Omental fat pad (tissue), 4 donors: ENCODE measurements around the gene JAZF1. TPM values are rescaled to one million over a fixed set of nuclear protein-coding genes. Genes with fewer than 3 reads are reported as not detected.

ENCODE experiments used
- ATAC-seq: fragments of 150-250 bp; one replicate; pipeline ENCODE4 v1.9.1; 2016; ENCODE audit warnings: mild to moderate bottlenecking, moderate library complexity; ENCODE audit not compliant: low FRiP score
- DNase-seq: peaks from one replicate; pipeline ENCODE4 v3.0.0-alpha.2; 2019; ENCODE audit warnings: low spot score
- CTCF ChIP-seq, 3 donors: fragments of 450-650 bp; IDR thresholded peaks; one replicate each; pipeline ENCODE4 v1.5.1; 2016 to 2017; ENCODE audit warnings: antibody characterized with exemption in 3 of 3, mild to moderate bottlenecking in 3 of 3, moderate library complexity in 2 of 3
- total RNA-seq, 4 donors: library from RNA; depleted of rRNA; stranded (reverse); fragments of >200 nt; gene quantifications; one replicate each; pipeline ENCODE4 v1.1.0, GENCODE V29; 2016

Gene JAZF1
- total RNA-seq, 4 donors from 2014 or later: 12.1 to 15.3 (median 12.8) TPM

GRCh38 chr7:27939893-27940292 lies 240.7 kb downstream of the JAZF1 start:
- no peak for ATAC-seq

GRCh38 chr7:27936768-27937102 lies 243.9 kb downstream of the JAZF1 start:
- ATAC-seq (no peak), DNase-seq (no peak)
- no peak for TF ChIP-seq CTCF (IDR thresholded peaks at IDR 0.05)

More at GRCh38 chr7:27939893-27940292, 240.7 kb downstream of the JAZF1 start:
- no peak for TF ChIP-seq CTCF (IDR thresholded peaks at IDR 0.05)
- no peak for DNase-seq

- ATAC-seq: no peak
Measured at GRCh38 chr7:27936047-27936767, 244.4 kb downstream of the JAZF1 start.

GRCh38 chr7:27933671-27934565 lies 246.7 kb downstream of the JAZF1 start:
- TF ChIP-seq CTCF (IDR thresholded peaks at IDR 0.05): no peak
- no peak for ATAC-seq
- no peak for DNase-seq

More at GRCh38 chr7:27936047-27936767, 244.4 kb downstream of the JAZF1 start:
- DNase-seq: no peak
- TF ChIP-seq CTCF (IDR thresholded peaks at IDR 0.05): no peak

GRCh38 chr7:27930910-27931476 lies 249.6 kb downstream of the JAZF1 start:
- DNase-seq (no peak), ATAC-seq (no peak)
- TF ChIP-seq CTCF (IDR thresholded peaks at IDR 0.05): no peak

GRCh38 chr7:27929127-27929526 lies 251.5 kb downstream of the JAZF1 start:
- TF ChIP-seq CTCF (IDR thresholded peaks at IDR 0.05): no peak
- ATAC-seq (peak; percentile 37), DNase-seq (no peak)
